Peyer's patch (tissue), 4 donors: Measurements from ENCODE around the gene MYH11. TPM values are rescaled to one million over a fixed set of nuclear protein-coding genes. Genes with fewer than 3 reads are reported as not detected.

Source experiments
- DNase-seq, 3 donors: peaks; one replicate each; pipeline ENCODE4 v3.0.0-alpha.2; 2017 to 2019
- H3K27ac ChIP-seq, 4 donors: fragments of 200-600 bp; sonication (generic); one replicate each; pipeline ENCODE4 v1.5.1; 2016 to 2019
- H3K27me3 ChIP-seq, 2 donors: fragments of 200-600 bp; sonication (generic); one replicate each; pipeline ENCODE4 v1.5.1; 2019
- H3K36me3 ChIP-seq, 3 donors: fragments of 200-600 bp; sonication (generic); one replicate each; pipeline ENCODE4 v1.5.1; 2016 to 2019
- H3K4me1 ChIP-seq, 4 donors: fragments of 200-600 bp; sonication (generic); one replicate each; pipeline ENCODE4 v1.5.1; 2016 to 2019
- H3K4me3 ChIP-seq, 4 donors: fragments of 200-600 bp; sonication (generic); 1 replicate in 3 of 4; 2 replicates in 1 of 4; pipeline ENCODE4 v1.5.1; 2016 to 2019; ENCODE audit warnings: mild to moderate bottlenecking in 1 of 4
- H3K9me3 ChIP-seq, 4 donors: fragments of 200-600 bp; sonication (generic); one replicate each; pipeline ENCODE4 v1.5.1; 2016 to 2019; ENCODE audit warnings: mild to moderate bottlenecking in 1 of 4
- CTCF ChIP-seq, 6 experiments: fragments of 450-650 bp in 4 of 6; fragments of 200-600 bp in 2 of 6; sonication (generic) in 1 of 6; IDR thresholded peaks; one replicate each; pipeline ENCODE4 v1.5.1; 2017 to 2019; ENCODE audit warnings: antibody characterized with exemption in 6 of 6, mild to moderate bottlenecking in 3 of 6, moderate library complexity in 1 of 6
- POLR2A ChIP-seq, 2 donors: fragments of 450-650 bp; IDR thresholded peaks; one replicate each; pipeline ENCODE4 v1.5.1; 2017; ENCODE audit warnings: antibody characterized with exemption in 2 of 2, mild to moderate bottlenecking in 2 of 2, moderate library complexity in 2 of 2
- total RNA-seq, 4 donors: library from RNA; depleted of rRNA; stranded (reverse); fragments of >200 nt; gene quantifications; one replicate each; pipeline ENCODE4 v1.1.0, GENCODE V29; 2016

The MYH11 gene
- total RNA-seq, 4 donors from 2014 or later = 39.2 to 248 (median 131) TPM

- no peak overlapping the region for H3K4me3 ChIP-seq
- peaks cover 0 to 63% (median 0%) of the 10 kb centered on the region in 3 donors for H3K36me3 ChIP-seq
- no peaks in the 10 kb centered on the region for H3K27me3 ChIP-seq
- no peak for DNase-seq
- no peaks in the 10 kb centered on the region for H3K4me1 ChIP-seq
- TF ChIP-seq POLR2A (IDR thresholded peaks at IDR 0.05) = no peak
- TF ChIP-seq CTCF (IDR thresholded peaks at IDR 0.05) = no peak
- no peaks in the 10 kb centered on the region for H3K9me3 ChIP-seq
- H3K27ac ChIP-seq = no peak overlapping the region
These were observed 135.8 kb downstream of the MYH11 start for GRCh38 chr16:15721018-15721417.

DNA sequence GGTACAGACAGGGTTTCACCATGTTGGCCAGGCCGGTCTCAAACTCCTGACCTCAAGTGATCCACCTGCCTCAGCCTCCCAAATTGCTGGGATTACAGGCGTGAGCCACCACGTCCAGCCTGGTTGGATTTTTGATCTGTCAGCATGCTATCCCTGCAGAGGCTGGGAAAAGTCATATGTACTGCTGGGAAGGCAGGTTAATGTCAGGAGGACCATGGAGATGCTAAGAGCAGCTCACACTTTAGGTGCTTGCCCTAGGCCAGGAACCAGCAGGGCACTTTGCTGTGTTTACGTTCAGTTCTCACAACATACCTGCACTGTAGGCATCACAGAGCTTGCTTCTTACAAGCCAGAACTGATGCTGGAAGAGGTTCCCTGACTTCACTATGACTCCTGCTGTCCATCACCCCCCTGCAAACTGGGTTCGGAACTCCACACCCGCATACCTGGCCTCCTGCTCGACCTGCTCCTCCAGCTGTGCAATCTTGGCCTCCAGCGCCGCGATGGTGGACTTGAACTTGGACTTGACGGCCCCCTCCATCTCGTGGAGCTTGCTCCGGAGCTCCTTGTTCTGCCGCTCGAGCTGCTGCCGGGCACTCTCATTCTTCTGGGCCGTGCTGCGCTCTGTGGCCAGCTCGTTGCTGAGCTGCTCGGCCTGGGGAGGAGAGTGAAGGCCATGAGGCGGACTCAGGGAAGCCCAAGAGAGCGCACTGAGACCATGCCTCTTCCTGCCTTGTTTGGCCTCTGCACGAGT is 140.0 kb downstream of the MYH11 start:
- Histone ChIP-seq H3K36me3 (peaks cover 0 to 63% (median 0%) of the 10 kb centered on the region in 3 donors), H3K4me3 (no peak overlapping the region), H3K4me1 (no peaks in the 10 kb centered on the region), H3K27ac (no peak overlapping the region), H3K9me3 (no peaks in the 10 kb centered on the region), H3K27me3 (no peaks in the 10 kb centered on the region)
- no peak for TF ChIP-seq POLR2A (IDR thresholded peaks at IDR 0.05)
- no peak for TF ChIP-seq CTCF (IDR thresholded peaks at IDR 0.05)
- DNase-seq = no peak

DNA sequence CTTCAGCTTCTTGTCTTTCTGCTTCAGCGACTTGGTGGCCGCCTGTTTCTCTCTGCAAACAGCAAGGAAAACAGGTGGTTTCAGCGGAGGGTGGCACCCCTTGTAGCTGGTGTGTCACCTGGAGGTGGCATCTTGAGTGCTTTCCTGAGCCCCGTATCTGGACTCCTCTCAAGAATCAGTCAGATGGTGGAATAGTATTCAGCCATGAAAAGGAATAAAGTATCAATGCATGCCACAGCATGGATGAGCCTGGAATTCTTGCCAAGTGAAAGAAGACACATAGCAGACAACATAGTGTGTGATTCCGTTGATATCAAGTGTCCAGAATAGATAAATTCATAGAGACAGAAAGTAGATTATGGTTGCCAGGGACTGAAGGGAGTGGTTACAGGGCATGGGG is 141.6 kb downstream of the MYH11 start:
- Histone ChIP-seq H3K36me3 (peaks cover 0 to 54% (median 0%) of the 10 kb centered on the region in 3 donors), H3K4me1 (no peaks in the 10 kb centered on the region), H3K4me3 (no peak overlapping the region), H3K27ac (no peak overlapping the region), H3K9me3 (no peaks in the 10 kb centered on the region), H3K27me3 (no peaks in the 10 kb centered on the region)
- TF ChIP-seq CTCF (IDR thresholded peaks at IDR 0.05) = no peak
- no peak for DNase-seq

GRCh38 chr16:15714393-15715172 is 142.2 kb downstream of the MYH11 start:
- TF ChIP-seq CTCF (IDR thresholded peaks at IDR 0.05) = no peak
- TF ChIP-seq POLR2A (IDR thresholded peaks at IDR 0.05) = no peak
- DNase-seq = no peak
- Histone ChIP-seq H3K4me1 (no peaks in the 10 kb centered on the region), H3K36me3 (peaks cover 0 to 58% (median 0%) of the 10 kb centered on the region in 3 donors), H3K9me3 (no peaks in the 10 kb centered on the region), H3K27me3 (no peaks in the 10 kb centered on the region), H3K4me3 (no peak overlapping the region), H3K27ac (no peak overlapping the region)

DNA sequence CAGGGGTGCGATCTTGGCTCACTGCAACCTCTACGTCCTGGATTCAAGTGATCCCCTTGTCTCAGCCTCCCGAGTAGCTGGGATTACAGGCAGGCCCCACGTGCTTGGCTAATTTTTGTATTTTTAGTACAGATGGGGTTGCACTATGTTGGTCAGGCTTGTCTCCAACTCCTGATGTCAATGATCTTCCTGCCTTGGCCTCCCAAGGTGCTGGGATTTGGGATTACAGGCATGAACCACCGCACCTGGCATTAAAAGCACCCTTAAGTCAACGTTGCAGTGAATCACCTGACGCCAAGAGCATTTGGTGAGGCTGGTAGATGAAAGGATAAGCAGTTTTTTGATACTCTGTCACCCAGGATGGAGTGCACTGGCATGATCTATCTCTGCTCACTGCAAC is 147.8 kb downstream of the MYH11 start:
- TF ChIP-seq POLR2A (IDR thresholded peaks at IDR 0.05) (no peak), CTCF (IDR thresholded peaks at IDR 0.05) (no peak)
- no peak overlapping the region for H3K4me3 ChIP-seq
- H3K9me3 ChIP-seq = no peaks in the 10 kb centered on the region
- no peak for DNase-seq
- no peaks in the 10 kb centered on the region for H3K4me1 ChIP-seq
- H3K27ac ChIP-seq = no peak overlapping the region
- H3K36me3 ChIP-seq = peaks cover 0 to 37% (median 0%) of the 10 kb centered on the region in 3 donors
- no peaks in the 10 kb centered on the region for H3K27me3 ChIP-seq
